Measurements from ENCODE around the gene MYLIP.

Gene MYLIP

GRCh38 chr6:16179970-16180431 lies 51.1 kb downstream of the MYLIP start:
- Histone ChIP-seq H3K36me3 (ENCODE audit: insufficient read depth, low read length) (no peaks in the 10 kb centered on the region), H3F3A (ENCODE audit: low read depth) (peaks cover 11% of the 10 kb centered on the region), H3K4me2 (ENCODE audit: low read depth, low read length, poor library complexity, severe bottlenecking) (peak overlapping the region; percentile 71), H3K9me3 (ENCODE audit: insufficient read depth, low read depth, low read length) (peaks cover 28% of the 10 kb centered on the region), H3K27me3 (ENCODE audit: insufficient read depth, low read length, poor library complexity, severe bottlenecking) (no peaks in the 10 kb centered on the region), H2AFZ (ENCODE audit: low read length) (peak overlapping the region; percentile 72; the same call in 1 of the 2 replicates), H4K20me1 (ENCODE audit: insufficient read depth, low read length, poor library complexity, severe bottlenecking) (no peaks in the 10 kb centered on the region), H3K79me2 (ENCODE audit: insufficient read depth, low read length) (no peaks in the 10 kb centered on the region), H3K9ac (ENCODE audit: low read depth, low read length, poor library complexity, severe bottlenecking) (peak overlapping the region; percentile 71), H3K4me1 (ENCODE audit: insufficient read depth, low read length, poor library complexity, severe bottlenecking) (peaks cover 37% of the 10 kb centered on the region), H3K9me2 (replicated peaks; ENCODE audit: low read depth, low read length) (no peaks in the 10 kb centered on the region), H3K4me3 (ENCODE audit: low read length, poor library complexity, severe bottlenecking) (peak overlapping the region; percentile 55)
- TF ChIP-seq CTCF (conservative IDR thresholded peaks at IDR 0.05; ENCODE audit: low read length) (no peak), EZH2phosphoT487 (IDR thresholded peaks at IDR 0.05; ENCODE audit: borderline replicate concordance) (no peak)

- Histone ChIP-seq H3K9me3 (ENCODE audit: insufficient read depth, low read depth, low read length) (peaks cover 28% of the 10 kb centered on the region), H3K27me3 (ENCODE audit: insufficient read depth, low read length, poor library complexity, severe bottlenecking) (no peaks in the 10 kb centered on the region), H3K9me2 (replicated peaks; ENCODE audit: low read depth, low read length) (no peaks in the 10 kb centered on the region), H3K9ac (ENCODE audit: low read depth, low read length, poor library complexity, severe bottlenecking) (no peak overlapping the region), H3K36me3 (ENCODE audit: insufficient read depth, low read length) (no peaks in the 10 kb centered on the region), H3K4me1 (ENCODE audit: insufficient read depth, low read length, poor library complexity, severe bottlenecking) (peaks cover 42% of the 10 kb centered on the region), H3K79me2 (ENCODE audit: insufficient read depth, low read length) (no peaks in the 10 kb centered on the region), H3K4me2 (ENCODE audit: low read depth, low read length, poor library complexity, severe bottlenecking) (no peak overlapping the region), H2AFZ (ENCODE audit: low read length) (no peak overlapping the region), H4K20me1 (ENCODE audit: insufficient read depth, low read length, poor library complexity, severe bottlenecking) (no peaks in the 10 kb centered on the region), H3K4me3 (ENCODE audit: low read length, poor library complexity, severe bottlenecking) (no peak overlapping the region), H3F3A (ENCODE audit: low read depth) (peaks cover 11% of the 10 kb centered on the region)
- TF ChIP-seq EZH2phosphoT487 (IDR thresholded peaks at IDR 0.05; ENCODE audit: borderline replicate concordance): no peak
- TF ChIP-seq CTCF (conservative IDR thresholded peaks at IDR 0.05; ENCODE audit: low read length): no peak
Measured at GRCh38 chr6:16180696-16181438, 52.0 kb downstream of the MYLIP start.

GRCh38 chr6:16181439-16182297 lies 52.8 kb downstream of the MYLIP start:
- Histone ChIP-seq H3K4me2 (ENCODE audit: low read depth, low read length, poor library complexity, severe bottlenecking) (no peak overlapping the region), H4K20me1 (ENCODE audit: insufficient read depth, low read length, poor library complexity, severe bottlenecking) (no peaks in the 10 kb centered on the region), H3K9me3 (ENCODE audit: insufficient read depth, low read depth, low read length) (peaks cover 28% of the 10 kb centered on the region), H3K27me3 (ENCODE audit: insufficient read depth, low read length, poor library complexity, severe bottlenecking) (no peaks in the 10 kb centered on the region), H2AFZ (ENCODE audit: low read length) (no peak overlapping the region), H3K9ac (ENCODE audit: low read depth, low read length, poor library complexity, severe bottlenecking) (no peak overlapping the region), H3K79me2 (ENCODE audit: insufficient read depth, low read length) (no peaks in the 10 kb centered on the region), H3K4me1 (ENCODE audit: insufficient read depth, low read length, poor library complexity, severe bottlenecking) (peaks cover 46% of the 10 kb centered on the region), H3F3A (ENCODE audit: low read depth) (peaks cover 11% of the 10 kb centered on the region), H3K4me3 (ENCODE audit: low read length, poor library complexity, severe bottlenecking) (no peak overlapping the region), H3K9me2 (replicated peaks; ENCODE audit: low read depth, low read length) (no peaks in the 10 kb centered on the region), H3K36me3 (ENCODE audit: insufficient read depth, low read length) (no peaks in the 10 kb centered on the region)
- TF ChIP-seq CTCF (conservative IDR thresholded peaks at IDR 0.05; ENCODE audit: low read length): no peak

Data from Loucy (cell line).